Measurements from ENCODE around the gene GALM. TPM values are rescaled to one million over a fixed set of nuclear protein-coding genes. Genes with fewer than 3 reads are reported as not detected.

Gene GALM
- total and polyA plus RNA-seq, 2 of the 8 experiments (the other 6 are each of a cell fraction or from before 2014, with no cell fraction given) = 9.9 to 13.1 TPM

- no peak for TF ChIP-seq RNF2 (IDR thresholded peaks at IDR 0.05; ENCODE audit: borderline replicate concordance, low read depth, low read length, missing control alignments, poor library complexity, severe bottlenecking)
- no peak for TF ChIP-seq HDAC2 (IDR thresholded peaks at IDR 0.05; ENCODE audit: borderline replicate concordance in 1 of 2, low read depth in 2 of 2, low read length in 2 of 2)
Measured at GRCh38 chr2:38617301-38617700, 48.6 kb upstream of the GALM start (continued).
